GM18508 (cell line): Measurements from ENCODE around the gene PLCL2.

Experiments used
- ATAC-seq: cut with Tn5 transposase; IDR thresholded peaks from one replicate; pipeline ENCODE4 v1.9.1; 2021; ENCODE audit warnings: moderate number of reproducible peaks; ENCODE audit not compliant: insufficient read depth, unreplicated experiment

PLCL2 gene

GRCh38 chr3:17035033-17035432 is 150.3 kb downstream of the PLCL2 start:
- ATAC-seq: no peak

DNA sequence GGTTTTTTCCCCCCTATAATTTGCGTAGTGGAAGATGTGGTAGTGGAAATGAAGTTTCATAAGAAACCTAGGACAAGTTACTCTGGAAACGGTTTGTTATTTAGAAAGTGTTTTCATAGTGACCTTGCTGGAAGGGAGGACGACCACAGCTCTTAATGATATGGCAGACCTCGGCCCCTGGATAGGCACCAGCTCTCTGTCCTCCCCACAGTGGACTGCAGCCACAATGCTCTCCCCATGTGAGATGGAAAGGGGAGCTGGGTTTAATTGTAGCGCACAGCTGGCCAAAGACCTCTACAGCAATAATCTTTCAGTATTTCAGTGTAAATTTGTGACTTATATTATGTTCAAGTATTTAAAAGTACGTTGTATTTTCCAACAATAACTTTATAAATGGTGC is 151.2 kb downstream of the PLCL2 start:
- no peak for ATAC-seq

- no peak for ATAC-seq
These were observed 153.4 kb downstream of the PLCL2 start for GRCh38 chr3:17038141-17038540.

- ATAC-seq: no peak
These were observed 154.3 kb downstream of the PLCL2 start for GRCh38 chr3:17038900-17039553.

GRCh38 chr3:17039594-17039993 is 154.8 kb downstream of the PLCL2 start:
- no peak for ATAC-seq

GRCh38 chr3:17040322-17040989 is 155.7 kb downstream of the PLCL2 start:
- no peak for ATAC-seq

DNA sequence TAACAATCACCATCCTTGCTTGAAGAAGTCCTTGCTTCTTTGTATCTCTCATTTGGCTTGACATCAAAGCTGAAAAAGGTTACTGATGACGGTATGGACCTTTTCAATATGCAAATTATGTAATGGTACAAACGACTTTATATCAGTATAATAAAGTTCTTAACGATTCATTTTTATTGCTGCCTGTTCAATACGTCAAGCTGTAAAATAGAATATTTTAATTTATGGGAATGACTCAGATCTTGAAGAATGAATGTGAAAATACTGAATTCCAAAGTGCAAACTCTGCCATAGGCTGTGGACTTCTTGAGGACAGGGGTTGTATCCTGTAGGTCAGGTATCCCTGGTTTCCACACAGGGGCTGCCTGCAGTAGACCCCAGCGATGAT is 156.2 kb downstream of the PLCL2 start:
- ATAC-seq: no peak

GRCh38 chr3:17044855-17045254 is 160.1 kb downstream of the PLCL2 start:
- peak; percentile 61 for ATAC-seq

DNA sequence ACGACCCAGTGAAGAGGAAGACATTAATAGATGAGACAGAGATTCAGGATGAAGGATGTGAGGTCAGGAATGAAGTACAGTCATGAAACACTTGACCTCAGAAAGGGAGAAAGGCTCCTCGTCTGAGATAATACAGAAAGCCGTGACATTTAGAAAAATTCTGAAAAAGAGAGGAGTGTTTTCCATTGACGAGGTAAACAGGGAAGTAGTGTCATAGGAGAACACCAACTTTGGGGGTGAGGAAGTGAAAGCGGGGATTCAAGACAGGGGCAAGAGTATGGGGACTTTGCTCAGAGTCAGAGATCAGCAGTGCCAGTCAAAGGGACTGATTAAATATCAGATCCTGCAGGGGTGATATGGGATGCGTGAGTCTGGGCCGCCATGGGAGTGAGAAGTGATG is 160.9 kb downstream of the PLCL2 start:
- no peak for ATAC-seq

DNA sequence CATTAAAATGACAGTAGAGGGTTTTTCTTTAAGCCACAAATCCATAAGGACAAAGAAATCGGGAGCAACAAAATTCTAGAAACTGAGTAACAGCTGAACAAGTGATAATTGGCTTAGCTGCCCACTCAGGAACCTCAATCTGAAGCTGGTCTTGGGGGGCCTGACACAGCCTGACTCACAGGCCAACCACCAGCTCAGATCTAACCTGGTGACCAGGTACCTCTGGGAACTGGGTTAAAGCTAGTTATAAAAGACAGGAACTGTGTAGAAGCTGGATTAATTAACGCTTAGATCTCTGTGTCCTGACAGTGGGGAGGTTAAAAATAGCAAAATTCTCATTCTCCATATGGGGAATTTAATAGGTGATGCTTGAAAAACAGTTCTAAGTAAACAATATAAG is 161.9 kb downstream of the PLCL2 start:
- ATAC-seq: no peak

DNA sequence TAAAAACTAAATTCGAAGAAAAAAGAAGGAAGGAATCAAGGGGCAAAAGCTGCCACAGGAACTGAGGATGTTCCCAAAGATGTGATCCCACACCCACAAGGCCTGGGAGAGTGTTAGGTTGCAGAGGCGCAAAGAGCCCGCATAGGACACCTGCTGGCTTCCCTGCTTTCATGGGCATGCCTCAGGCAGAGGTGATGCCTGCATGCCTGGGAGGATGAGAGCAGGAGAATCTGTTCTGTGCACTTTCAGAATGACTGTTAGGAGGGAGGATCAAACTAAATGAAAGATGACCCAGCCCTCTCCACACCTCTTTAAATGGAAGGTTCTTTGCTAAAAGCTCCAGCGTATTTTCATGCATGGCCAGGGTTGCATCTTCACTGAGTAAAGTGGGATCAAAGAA is 162.4 kb downstream of the PLCL2 start:
- ATAC-seq: no peak

- no peak for ATAC-seq
These were observed 163.1 kb downstream of the PLCL2 start for GRCh38 chr3:17047894-17048293.

DNA sequence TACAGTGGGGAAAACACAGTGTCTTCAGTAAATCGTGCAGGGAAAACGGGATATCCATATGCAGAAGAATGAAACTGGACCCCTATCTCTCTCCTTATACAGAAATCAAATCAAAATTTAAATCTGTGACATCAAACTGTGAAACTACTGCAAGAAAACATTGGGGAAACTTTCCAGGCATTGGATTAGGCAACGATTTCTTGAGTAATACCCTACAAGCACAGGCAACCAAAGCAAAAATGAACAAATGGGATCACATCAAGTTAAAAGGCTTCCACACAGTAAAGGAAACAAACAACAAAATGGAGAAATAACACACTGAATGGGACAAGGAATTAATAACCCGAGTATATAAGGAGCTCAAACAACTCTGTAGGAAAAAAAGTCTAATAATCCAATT is 165.3 kb downstream of the PLCL2 start:
- ATAC-seq: no peak

GRCh38 chr3:17050506-17050905 is 165.8 kb downstream of the PLCL2 start:
- ATAC-seq: no peak

DNA sequence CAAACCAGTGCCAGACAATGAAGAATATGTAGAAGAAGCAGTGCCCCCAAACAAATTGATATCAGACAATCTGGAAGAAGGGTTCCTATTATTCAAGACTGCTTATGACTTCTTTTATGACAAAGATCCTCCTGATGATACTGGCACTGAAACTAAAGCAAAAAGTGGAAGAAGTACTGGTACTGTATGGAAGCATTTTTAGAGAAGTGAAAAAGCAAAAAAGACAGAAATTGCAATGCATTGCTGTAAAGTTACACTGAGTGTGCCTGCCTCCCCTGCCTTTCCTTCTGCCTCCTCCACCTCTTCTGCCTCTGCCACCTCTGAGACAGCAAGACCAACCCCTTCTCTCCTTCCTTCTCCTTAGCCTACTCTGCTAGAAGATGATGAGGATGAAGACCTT is 167.6 kb downstream of the PLCL2 start:
- ATAC-seq: no peak

DNA sequence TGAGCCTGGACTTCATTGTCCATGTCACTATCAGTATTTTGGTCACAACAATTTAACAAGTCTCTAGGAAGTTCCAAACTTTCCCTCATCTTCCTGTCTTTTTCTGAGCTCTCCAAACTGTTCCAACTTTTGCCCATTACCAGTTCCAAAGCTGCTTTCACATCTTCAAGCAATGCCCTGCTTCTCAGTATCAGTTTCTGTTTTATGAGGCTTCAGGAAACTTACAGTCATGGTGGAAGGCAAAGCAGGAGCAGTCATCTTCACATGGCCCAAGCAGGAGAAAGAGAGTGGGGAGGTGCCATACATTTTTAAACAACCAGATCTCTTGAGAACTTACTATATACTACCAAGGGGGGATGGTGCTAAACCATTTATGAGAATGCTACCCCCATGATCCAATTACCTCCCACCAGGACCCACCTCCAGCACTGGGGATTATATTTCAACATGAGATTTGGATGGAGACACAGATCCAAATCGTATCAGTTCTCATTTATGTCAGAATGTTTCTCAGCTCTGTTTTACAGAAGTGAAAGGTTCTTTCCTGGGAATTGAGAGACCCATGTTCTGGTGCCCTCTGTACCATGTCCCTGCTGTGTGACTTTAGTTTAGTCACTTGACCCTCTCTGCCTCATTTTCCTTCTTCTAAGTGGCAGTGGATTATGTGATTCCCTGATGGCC is 169.7 kb downstream of the PLCL2 start:
- ATAC-seq: no peak

DNA sequence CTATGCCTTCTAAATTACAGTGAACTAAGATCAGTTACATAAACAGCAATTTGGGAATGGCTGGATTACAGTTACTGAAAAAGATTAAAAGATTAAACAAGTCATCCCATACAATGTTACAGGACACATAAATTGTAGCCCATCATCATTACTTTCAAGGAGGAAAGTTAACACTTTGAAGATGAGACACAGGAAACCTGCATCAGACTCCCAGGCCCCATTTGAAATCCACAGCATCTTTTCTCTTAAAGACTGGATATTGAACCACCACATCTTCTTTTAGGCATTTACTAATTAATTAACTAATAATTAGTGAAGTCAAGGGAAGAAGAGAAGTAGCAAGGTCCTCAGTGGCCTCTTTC is 170.2 kb downstream of the PLCL2 start:
- ATAC-seq: no peak

- no peak for ATAC-seq
These were observed 170.9 kb downstream of the PLCL2 start for GRCh38 chr3:17055374-17056276.

- ATAC-seq: no peak
These were observed 172.6 kb downstream of the PLCL2 start for GRCh38 chr3:17057321-17057720.

DNA sequence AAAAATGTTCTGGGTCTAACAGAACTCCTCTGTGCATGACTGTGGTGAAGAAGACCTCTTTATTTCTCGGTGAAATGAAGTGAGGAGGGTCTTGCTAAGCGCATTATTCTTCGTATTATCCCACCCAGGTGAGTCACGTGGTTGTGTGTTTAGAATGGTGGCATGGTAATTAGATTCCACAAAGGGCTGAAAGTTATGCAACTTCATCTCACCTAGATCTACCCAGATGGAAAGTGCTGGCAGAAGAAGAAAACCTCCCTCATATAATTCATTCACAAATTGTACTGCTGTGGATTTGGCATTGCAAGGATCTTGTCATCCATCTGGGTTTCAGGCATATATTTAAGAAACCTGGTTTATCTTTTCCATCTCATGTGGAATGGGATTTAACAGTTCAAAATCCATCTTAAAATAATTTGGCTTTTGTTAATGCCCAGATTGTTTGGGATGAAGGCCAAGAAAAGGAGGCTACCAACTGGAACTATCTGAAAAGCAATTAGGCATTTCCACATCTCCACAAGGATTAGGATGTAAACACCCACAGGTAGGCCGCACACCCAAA is 175.3 kb downstream of the PLCL2 start:
- ATAC-seq: no peak
